H1 (cell line): ENCODE measurements around the gene PRG2. TPM values are rescaled to one million over a fixed set of nuclear protein-coding genes. Genes with fewer than 3 reads are reported as not detected.

Experiments
- KDM4A ChIP-seq: IDR thresholded peaks from one replicate; pipeline ENCODE4 v1.7.1; 2012; ENCODE audit warnings: low read depth, mild to moderate bottlenecking, moderate library complexity, low read length, inconsistent platforms; ENCODE audit not compliant: severe bottlenecking
- POU5F1 ChIP-seq: IDR thresholded peaks from 2 replicates; pipeline ENCODE4 v1.6.1; 2011; ENCODE audit warnings: low read depth, mild to moderate bottlenecking, low read length, moderate library complexity
- polyA plus RNA-seq, 7 experiments: library from polyadenylated mRNA; depleted of rRNA in 3 of 7; stranded (reverse) in 5 of 7; unstranded in 2 of 7; fragments of >200 nt in 5 of 7; fragments of 200-250 nt in 2 of 7; gene quantifications; 1 replicate in 5 of 7; 2 replicates in 1 of 7; 4 replicates in 1 of 7; pipeline versions ENCODE4 v1.2.1 to v1.2.3, GENCODE V29; 2011 to 2013; ENCODE audit warnings: missing spikeins in 2 of 7, mixed read lengths in 2 of 7
- total RNA-seq: library from RNA; stranded (reverse); fragmentation: NEBNext Ultra II Directional; extraction: Animal tissue kit (Norgen Biotek cat#: 25700); gene quantifications from 2 replicates; pipeline ENCODE4 v1.2.1, GENCODE V29; 2021

The PRG2 gene
- total and polyA plus RNA-seq, 2 of the 8 experiments (the other 6 are each of a cell fraction or from before 2014, with no cell fraction given), result 0.32 TPM; not detected in 1

DNA sequence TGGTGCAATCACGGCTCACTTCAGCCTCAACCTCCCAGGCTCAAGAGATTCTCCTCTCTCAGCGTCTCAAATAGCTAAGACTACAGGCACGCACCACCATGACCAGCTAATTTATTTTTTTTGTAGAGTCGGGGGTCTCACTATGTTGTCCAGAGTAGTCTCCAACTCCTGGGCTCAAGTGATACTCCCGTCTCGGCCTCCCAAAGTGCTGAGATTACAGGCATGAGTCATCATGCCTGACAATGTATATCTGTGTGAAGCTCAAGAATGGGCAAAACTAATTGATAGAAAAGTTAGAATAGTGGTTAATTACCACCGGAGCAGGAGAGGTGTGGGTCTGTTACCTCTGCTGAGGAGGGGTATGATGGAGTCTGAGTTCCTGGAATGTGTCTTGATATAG lies 45.6 kb upstream of the PRG2 start (continued):
- TF ChIP-seq POU5F1 (no peak), KDM4A (no peak)
